PC-9 (cell line): Measurements from ENCODE around the gene SGCD.

Experiments used
- CTCF ChIP-seq: fragments of 200-600 bp; sonication (generic); conservative IDR thresholded peaks from 2 replicates; pipeline ENCODE4 v1.6.1; 2017; ENCODE audit warnings: mixed run types, antibody characterized with exemption, mild to moderate bottlenecking, moderate library complexity
- EZH2 ChIP-seq: fragments of 200-600 bp; sonication (generic); IDR thresholded peaks from 2 replicates; pipeline ENCODE4 v1.8.0; 2017; ENCODE audit warnings: antibody characterized with exemption, low read depth

GRCh38 chr5:156477196-156477595 lies 150.2 kb downstream of the SGCD start:
- TF ChIP-seq CTCF (no peak), EZH2 (no peak)
